K562 (cell line): ENCODE results near the gene MAML1. TPM values are rescaled to one million over a fixed set of nuclear protein-coding genes. Genes with fewer than 3 reads are reported as not detected.

Experiments
- ARID1B ChIP-seq: fragments of 450-650 bp; IDR thresholded peaks from 2 replicates; pipeline ENCODE4 v1.6.1; 2016; ENCODE audit warnings: antibody characterized with exemption, mild to moderate bottlenecking, inconsistent platforms
- BMI1 ChIP-seq: fragments of 150-350 bp; IDR thresholded peaks from 2 replicates; pipeline ENCODE4 v1.6.1; 2014; ENCODE audit warnings: low read length
- CCNT2 ChIP-seq: IDR thresholded peaks from 2 replicates; pipeline ENCODE4 v1.6.1; 2011; ENCODE audit warnings: borderline replicate concordance, low read depth, mild to moderate bottlenecking, moderate library complexity, mixed read lengths, low read length; ENCODE audit not compliant: insufficient read length; ENCODE audit errors: extremely low read depth
- MCM7 ChIP-seq, 2 experiments: fragments of 450-650 bp; IDR thresholded peaks; 2 replicates each; pipeline ENCODE4 v1.6.1; 2016 to 2018
- MECOM ChIP-seq: fragments of 250-450 bp; sonication (Bioruptor Pico); IDR thresholded peaks from 2 replicates; pipeline ENCODE4 v1.8.0; 2022; ENCODE audit warnings: inconsistent platforms
- POLR3G ChIP-seq: IDR thresholded peaks from 2 replicates; pipeline ENCODE4 v1.6.1; 2011; ENCODE audit not compliant: insufficient read length, insufficient replicate concordance; ENCODE audit errors: extremely low read depth
- RBM17 ChIP-seq: fragments of 200-400 bp; formaldehyde crosslinking; IDR thresholded peaks from 2 replicates; pipeline ENCODE4 v1.6.1; 2017; ENCODE audit warnings: low read depth, mild to moderate bottlenecking, low read length, borderline replicate concordance
- SMC3 ChIP-seq: conservative IDR thresholded peaks from 2 replicates; pipeline ENCODE4 v1.6.1; 2011; ENCODE audit warnings: low read depth, low read length, improper control_type of control experiment; ENCODE audit not compliant: insufficient read depth
- SP1 ChIP-seq: sonication (generic); formaldehyde crosslinking; IDR thresholded peaks from 2 replicates; pipeline ENCODE4 v1.8.1; 2022; ENCODE audit warnings: mild to moderate bottlenecking, missing genetic modification reagents
- SP2 ChIP-seq: IDR thresholded peaks from 2 replicates; pipeline ENCODE4 v1.6.1; 2011; ENCODE audit warnings: mild to moderate bottlenecking, low read depth, low read length, moderate library complexity; ENCODE audit not compliant: poor library complexity, severe bottlenecking; ENCODE audit errors: extremely low read depth
- polyA plus RNA-seq, 8 experiments: library from polyadenylated mRNA; depleted of rRNA in 4 of 8; stranded (reverse) in 5 of 8; unstranded in 3 of 8; fragments of >200 nt; fragmentation: Nextera tagmentation in 2 of 8; fragmentation: Illumina TruSeq in 1 of 8; extraction: Ambion mirVana in 2 of 8; extraction: Trizol in 1 of 8; gene quantifications; 2 replicates each; pipeline versions ENCODE4 v1.2.1 to v1.2.3, GENCODE V29; 2011 to 2014; ENCODE audit warnings: inconsistent platforms in 1 of 8, missing spikeins in 1 of 8
- total RNA-seq, 7 experiments: library from RNA; depleted of rRNA in 6 of 7; stranded (reverse); fragments of >200 nt in 6 of 7; fragmentation: Illumina TruSeq in 2 of 7; extraction: Trizol in 2 of 7; gene quantifications; 2 replicates each; pipeline versions ENCODE4 v1.2.1 to v1.2.3, GENCODE V29; 2011 to 2021; ENCODE audit warnings: low replicate concordance in 1 of 7
- TF ChIP-seq, protein P1 (sequence below), 2 experiments: IDR thresholded peaks; 2 replicates each; pipeline ENCODE4 v1.6.1; 2012; ENCODE audit warnings: improper control_type of control experiment in 2 of 2, low read depth in 2 of 2, low read length in 2 of 2, borderline replicate concordance in 1 of 2
- TF ChIP-seq, protein P2 (sequence below): fragments of 450-650 bp; formaldehyde crosslinking; IDR thresholded peaks from 2 replicates; pipeline ENCODE4 v1.4.0; 2020; ENCODE audit warnings: mild to moderate bottlenecking, moderate library complexity
- TF ChIP-seq, protein P3 (sequence below): fragments of 250-450 bp; sonication (Bioruptor Pico); IDR thresholded peaks from 2 replicates; pipeline ENCODE4 v1.8.0; 2021; ENCODE audit warnings: moderate library complexity, mild to moderate bottlenecking, inconsistent platforms
- TF ChIP-seq, protein P4 (sequence below): fragments of 450-650 bp; conservative IDR thresholded peaks from 2 replicates; pipeline ENCODE4 v1.6.1; 2016; ENCODE audit warnings: missing genetic modification characterization, low read depth, mild to moderate bottlenecking, control low read depth, missing compliant biosample characterization
- TF ChIP-seq, protein P5 (sequence below): sonication (generic); formaldehyde crosslinking; IDR thresholded peaks from 2 replicates; pipeline ENCODE4 v1.8.1; 2023; ENCODE audit warnings: mild to moderate bottlenecking, missing genetic modification reagents

The MAML1 gene
- total and polyA plus RNA-seq, 9 of the 15 experiments (the other 6 are each of a cell fraction or from before 2014, with no cell fraction given) = 0.32 to 18.4 (median 7.0) TPM

DNA sequence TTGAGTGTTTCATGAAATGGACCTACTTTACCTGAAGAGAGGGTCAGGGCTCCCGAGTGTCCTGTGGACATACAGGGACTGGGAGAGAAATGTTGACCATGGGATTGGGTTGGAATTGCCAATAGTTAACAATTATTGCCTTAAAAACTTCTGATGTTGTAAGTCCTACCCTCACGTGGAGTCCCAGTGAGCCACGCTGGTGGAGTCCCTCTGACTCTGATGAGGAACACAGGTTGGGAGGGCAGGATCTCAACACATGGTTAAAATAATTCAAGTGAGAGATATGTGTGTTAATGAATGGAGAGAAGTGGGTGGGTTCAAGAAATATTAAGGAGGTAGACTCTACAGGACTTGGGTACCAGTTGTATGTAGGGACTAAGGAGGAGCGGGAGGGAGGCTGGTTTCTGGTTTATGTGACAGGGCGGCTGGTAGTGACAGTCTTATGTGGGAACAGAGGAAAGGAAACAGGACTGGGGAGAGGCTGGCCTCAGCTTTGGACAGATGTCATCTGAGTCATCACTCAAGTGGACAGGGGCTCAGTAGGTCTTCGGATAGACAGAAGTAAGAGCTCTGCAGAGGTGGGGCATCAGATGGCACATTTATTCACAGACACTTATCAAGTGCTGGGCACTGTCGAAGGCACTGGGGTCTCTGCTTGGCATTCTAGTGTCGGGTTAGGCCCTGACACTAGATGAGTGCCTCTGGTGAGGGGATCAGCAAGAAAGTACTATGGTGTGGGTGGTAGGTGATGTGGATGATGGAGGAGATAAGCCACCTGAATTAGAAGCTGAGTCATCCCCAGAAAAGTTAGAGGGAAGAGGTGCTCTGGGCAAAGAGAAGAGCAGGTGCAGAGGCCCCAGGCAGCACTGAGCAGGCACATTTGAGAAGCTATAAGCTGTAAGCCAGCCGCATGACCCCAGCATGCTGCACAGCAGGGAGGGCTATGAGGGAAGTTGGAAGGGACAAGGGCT lies 27.2 kb downstream of the MAML1 start (continued):
- no peak for TF ChIP-seq POLR3G
- TF ChIP-seq, protein P1, sequence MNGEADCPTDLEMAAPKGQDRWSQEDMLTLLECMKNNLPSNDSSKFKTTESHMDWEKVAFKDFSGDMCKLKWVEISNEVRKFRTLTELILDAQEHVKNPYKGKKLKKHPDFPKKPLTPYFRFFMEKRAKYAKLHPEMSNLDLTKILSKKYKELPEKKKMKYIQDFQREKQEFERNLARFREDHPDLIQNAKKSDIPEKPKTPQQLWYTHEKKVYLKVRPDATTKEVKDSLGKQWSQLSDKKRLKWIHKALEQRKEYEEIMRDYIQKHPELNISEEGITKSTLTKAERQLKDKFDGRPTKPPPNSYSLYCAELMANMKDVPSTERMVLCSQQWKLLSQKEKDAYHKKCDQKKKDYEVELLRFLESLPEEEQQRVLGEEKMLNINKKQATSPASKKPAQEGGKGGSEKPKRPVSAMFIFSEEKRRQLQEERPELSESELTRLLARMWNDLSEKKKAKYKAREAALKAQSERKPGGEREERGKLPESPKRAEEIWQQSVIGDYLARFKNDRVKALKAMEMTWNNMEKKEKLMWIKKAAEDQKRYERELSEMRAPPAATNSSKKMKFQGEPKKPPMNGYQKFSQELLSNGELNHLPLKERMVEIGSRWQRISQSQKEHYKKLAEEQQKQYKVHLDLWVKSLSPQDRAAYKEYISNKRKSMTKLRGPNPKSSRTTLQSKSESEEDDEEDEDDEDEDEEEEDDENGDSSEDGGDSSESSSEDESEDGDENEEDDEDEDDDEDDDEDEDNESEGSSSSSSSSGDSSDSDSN (IDR thresholded peaks at IDR 0.05; ENCODE audit: borderline replicate concordance in 1 of 2, low read depth in 2 of 2, low read length in 2 of 2) = no peak
- no peak for TF ChIP-seq SP2
- TF ChIP-seq BMI1 = no peak
- TF ChIP-seq RBM17 = no peak
- TF ChIP-seq CCNT2 = no peak
- TF ChIP-seq, protein P2, sequence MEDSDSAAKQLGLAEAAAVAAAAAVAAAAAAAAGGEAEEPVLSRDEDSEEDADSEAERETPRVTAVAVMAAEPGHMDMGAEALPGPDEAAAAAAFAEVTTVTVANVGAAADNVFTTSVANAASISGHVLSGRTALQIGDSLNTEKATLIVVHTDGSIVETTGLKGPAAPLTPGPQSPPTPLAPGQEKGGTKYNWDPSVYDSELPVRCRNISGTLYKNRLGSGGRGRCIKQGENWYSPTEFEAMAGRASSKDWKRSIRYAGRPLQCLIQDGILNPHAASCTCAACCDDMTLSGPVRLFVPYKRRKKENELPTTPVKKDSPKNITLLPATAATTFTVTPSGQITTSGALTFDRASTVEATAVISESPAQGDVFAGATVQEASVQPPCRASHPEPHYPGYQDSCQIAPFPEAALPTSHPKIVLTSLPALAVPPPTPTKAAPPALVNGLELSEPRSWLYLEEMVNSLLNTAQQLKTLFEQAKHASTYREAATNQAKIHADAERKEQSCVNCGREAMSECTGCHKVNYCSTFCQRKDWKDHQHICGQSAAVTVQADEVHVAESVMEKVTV (CRISPR knock-in tag) = no peak
- TF ChIP-seq SMC3 = no peak
- TF ChIP-seq, protein P3, sequence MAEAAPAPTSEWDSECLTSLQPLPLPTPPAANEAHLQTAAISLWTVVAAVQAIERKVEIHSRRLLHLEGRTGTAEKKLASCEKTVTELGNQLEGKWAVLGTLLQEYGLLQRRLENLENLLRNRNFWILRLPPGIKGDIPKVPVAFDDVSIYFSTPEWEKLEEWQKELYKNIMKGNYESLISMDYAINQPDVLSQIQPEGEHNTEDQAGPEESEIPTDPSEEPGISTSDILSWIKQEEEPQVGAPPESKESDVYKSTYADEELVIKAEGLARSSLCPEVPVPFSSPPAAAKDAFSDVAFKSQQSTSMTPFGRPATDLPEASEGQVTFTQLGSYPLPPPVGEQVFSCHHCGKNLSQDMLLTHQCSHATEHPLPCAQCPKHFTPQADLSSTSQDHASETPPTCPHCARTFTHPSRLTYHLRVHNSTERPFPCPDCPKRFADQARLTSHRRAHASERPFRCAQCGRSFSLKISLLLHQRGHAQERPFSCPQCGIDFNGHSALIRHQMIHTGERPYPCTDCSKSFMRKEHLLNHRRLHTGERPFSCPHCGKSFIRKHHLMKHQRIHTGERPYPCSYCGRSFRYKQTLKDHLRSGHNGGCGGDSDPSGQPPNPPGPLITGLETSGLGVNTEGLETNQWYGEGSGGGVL (CRISPR knock-in tag) = no peak
- TF ChIP-seq, protein P4, sequence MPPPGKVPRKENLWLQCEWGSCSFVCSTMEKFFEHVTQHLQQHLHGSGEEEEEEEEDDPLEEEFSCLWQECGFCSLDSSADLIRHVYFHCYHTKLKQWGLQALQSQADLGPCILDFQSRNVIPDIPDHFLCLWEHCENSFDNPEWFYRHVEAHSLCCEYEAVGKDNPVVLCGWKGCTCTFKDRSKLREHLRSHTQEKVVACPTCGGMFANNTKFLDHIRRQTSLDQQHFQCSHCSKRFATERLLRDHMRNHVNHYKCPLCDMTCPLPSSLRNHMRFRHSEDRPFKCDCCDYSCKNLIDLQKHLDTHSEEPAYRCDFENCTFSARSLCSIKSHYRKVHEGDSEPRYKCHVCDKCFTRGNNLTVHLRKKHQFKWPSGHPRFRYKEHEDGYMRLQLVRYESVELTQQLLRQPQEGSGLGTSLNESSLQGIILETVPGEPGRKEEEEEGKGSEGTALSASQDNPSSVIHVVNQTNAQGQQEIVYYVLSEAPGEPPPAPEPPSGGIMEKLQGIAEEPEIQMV (tag) = no peak
- TF ChIP-seq MCM7 (IDR thresholded peaks at IDR 0.05) = no peak
- no peak for TF ChIP-seq MECOM
- TF ChIP-seq, protein P5, sequence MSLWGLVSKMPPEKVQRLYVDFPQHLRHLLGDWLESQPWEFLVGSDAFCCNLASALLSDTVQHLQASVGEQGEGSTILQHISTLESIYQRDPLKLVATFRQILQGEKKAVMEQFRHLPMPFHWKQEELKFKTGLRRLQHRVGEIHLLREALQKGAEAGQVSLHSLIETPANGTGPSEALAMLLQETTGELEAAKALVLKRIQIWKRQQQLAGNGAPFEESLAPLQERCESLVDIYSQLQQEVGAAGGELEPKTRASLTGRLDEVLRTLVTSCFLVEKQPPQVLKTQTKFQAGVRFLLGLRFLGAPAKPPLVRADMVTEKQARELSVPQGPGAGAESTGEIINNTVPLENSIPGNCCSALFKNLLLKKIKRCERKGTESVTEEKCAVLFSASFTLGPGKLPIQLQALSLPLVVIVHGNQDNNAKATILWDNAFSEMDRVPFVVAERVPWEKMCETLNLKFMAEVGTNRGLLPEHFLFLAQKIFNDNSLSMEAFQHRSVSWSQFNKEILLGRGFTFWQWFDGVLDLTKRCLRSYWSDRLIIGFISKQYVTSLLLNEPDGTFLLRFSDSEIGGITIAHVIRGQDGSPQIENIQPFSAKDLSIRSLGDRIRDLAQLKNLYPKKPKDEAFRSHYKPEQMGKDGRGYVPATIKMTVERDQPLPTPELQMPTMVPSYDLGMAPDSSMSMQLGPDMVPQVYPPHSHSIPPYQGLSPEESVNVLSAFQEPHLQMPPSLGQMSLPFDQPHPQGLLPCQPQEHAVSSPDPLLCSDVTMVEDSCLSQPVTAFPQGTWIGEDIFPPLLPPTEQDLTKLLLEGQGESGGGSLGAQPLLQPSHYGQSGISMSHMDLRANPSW = no peak
- TF ChIP-seq SP1 (CRISPR knock-in tag) = no peak
- TF ChIP-seq ARID1B = peak; percentile 29; the same call in 1 of the 2 replicates
